ENCODE results near the gene GAB4. TPM values are rescaled to one million over a fixed set of nuclear protein-coding genes. Genes with fewer than 3 reads are reported as not detected.

Gene GAB4
- total and polyA plus RNA-seq, 2 of the 8 experiments (the other 6 are each of a cell fraction or from before 2014, with no cell fraction given): 0.03 to 0.17 TPM

DNA sequence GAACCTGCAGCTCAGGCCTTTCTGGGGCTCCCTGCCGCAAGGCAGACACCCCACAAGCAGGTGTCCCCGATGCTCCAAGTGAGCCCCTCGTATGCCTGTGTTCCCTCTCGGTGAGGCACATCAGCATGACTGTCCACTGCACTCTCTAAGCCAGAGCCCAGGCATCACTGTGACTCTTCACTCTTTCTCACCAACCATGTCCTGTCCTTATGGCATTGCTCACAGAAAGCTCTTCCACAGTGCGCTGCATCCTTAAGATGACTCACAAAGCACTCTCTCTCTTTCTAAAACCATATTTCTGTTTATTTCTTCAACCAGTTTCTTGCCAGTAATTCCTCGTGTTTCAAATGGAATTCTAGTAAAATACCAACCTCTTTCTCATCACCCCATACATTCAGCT lies 18.1 kb downstream of the GAB4 start (continued):
- TF ChIP-seq ATF2 (IDR thresholded peaks at IDR 0.05; ENCODE audit: low read length) (no peak), JUN (IDR thresholded peaks at IDR 0.05; ENCODE audit: low read depth, low read length) (no peak), HDAC6 (IDR thresholded peaks at IDR 0.05; ENCODE audit: low read depth, low read length) (no peak)

All from H1 (cell line).